Measurements from ENCODE around the gene PRC1.

DNA sequence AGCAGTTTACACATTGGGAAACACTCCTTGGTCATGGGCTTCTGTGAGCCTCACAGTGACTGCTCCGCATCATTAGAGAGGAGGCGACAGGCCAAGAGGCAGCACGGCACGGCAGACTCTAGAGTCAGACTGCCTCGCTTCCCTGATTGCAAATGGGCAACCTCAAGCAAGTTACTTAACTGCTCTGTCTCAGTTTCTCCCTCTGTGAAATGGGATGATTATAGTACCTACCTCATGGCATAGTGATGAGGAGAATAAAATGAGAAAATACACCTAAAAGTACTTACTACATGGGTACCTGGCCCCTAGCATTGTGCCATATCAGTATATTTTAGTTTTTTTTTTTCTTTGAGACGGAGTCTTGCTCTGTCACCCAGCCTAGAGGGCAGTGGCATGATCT, 43.7 kb downstream of the PRC1 start:
- TF ChIP-seq, protein P1, sequence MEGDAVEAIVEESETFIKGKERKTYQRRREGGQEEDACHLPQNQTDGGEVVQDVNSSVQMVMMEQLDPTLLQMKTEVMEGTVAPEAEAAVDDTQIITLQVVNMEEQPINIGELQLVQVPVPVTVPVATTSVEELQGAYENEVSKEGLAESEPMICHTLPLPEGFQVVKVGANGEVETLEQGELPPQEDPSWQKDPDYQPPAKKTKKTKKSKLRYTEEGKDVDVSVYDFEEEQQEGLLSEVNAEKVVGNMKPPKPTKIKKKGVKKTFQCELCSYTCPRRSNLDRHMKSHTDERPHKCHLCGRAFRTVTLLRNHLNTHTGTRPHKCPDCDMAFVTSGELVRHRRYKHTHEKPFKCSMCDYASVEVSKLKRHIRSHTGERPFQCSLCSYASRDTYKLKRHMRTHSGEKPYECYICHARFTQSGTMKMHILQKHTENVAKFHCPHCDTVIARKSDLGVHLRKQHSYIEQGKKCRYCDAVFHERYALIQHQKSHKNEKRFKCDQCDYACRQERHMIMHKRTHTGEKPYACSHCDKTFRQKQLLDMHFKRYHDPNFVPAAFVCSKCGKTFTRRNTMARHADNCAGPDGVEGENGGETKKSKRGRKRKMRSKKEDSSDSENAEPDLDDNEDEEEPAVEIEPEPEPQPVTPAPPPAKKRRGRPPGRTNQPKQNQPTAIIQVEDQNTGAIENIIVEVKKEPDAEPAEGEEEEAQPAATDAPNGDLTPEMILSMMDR (IDR thresholded peaks at IDR 0.05) = no peak
- no peak for TF ChIP-seq POLR2A (IDR thresholded peaks at IDR 0.05)

Measured in transverse colon (tissue), 3 donors.